Measurements from ENCODE around the gene ADAMTS18.
"Not testable (repeated sequence)": the region's sequence is repeated elsewhere in the genome, so short reads cannot be mapped to it uniquely, and the experiment has no call there.

Gene ADAMTS18, protein sequence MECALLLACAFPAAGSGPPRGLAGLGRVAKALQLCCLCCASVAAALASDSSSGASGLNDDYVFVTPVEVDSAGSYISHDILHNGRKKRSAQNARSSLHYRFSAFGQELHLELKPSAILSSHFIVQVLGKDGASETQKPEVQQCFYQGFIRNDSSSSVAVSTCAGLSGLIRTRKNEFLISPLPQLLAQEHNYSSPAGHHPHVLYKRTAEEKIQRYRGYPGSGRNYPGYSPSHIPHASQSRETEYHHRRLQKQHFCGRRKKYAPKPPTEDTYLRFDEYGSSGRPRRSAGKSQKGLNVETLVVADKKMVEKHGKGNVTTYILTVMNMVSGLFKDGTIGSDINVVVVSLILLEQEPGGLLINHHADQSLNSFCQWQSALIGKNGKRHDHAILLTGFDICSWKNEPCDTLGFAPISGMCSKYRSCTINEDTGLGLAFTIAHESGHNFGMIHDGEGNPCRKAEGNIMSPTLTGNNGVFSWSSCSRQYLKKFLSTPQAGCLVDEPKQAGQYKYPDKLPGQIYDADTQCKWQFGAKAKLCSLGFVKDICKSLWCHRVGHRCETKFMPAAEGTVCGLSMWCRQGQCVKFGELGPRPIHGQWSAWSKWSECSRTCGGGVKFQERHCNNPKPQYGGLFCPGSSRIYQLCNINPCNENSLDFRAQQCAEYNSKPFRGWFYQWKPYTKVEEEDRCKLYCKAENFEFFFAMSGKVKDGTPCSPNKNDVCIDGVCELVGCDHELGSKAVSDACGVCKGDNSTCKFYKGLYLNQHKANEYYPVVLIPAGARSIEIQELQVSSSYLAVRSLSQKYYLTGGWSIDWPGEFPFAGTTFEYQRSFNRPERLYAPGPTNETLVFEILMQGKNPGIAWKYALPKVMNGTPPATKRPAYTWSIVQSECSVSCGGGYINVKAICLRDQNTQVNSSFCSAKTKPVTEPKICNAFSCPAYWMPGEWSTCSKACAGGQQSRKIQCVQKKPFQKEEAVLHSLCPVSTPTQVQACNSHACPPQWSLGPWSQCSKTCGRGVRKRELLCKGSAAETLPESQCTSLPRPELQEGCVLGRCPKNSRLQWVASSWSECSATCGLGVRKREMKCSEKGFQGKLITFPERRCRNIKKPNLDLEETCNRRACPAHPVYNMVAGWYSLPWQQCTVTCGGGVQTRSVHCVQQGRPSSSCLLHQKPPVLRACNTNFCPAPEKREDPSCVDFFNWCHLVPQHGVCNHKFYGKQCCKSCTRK (N-terminal part only)

GRCh38 chr16:77434530-77435271, at the start of gene ADAMTS18:
ADAMTS18 (minus strand) TSS chr16:77435034; CDS start chr16:77434695, 339 bp downstream.
- no peak for DNase-seq

DNA sequence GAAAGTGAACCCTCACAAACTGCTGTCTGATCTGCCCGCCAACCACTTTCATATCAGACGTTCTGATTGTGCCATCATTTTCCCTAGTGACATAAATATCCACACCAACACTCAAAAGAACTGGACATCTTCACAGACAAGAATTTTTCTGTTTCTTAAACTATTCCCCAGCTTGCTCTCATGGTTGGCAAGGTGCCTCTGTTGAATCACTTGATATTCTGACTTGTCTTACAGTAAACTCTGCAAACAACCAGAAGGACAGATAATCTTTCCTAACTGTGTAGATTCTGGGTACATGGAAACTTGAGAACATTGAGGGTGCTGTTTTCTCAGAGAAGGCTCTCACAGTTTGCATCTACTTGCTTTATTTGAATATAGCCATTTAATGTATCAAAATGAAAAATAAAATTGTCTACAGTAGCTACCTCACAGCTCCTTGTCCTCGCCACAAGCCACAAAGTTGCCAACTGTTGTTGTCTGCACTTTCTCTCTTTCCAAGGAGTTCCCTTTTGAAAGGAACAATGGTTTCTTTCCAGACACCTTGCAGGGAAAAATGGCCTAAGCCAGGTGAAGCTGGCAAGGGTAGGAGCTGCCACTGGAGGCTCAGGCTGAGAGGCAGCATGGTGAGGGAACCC, 46.0 kb upstream of the ADAMTS18 start:
- DNase-seq: no peak

- DNase-seq: no peak
These were observed 37.4 kb upstream of the ADAMTS18 start for GRCh38 chr16:77472262-77472661.

GRCh38 chr16:77470851-77471250, 36.0 kb upstream of the ADAMTS18 start:
- DNase-seq: no peak

GRCh38 chr16:77469634-77470033, 34.8 kb upstream of the ADAMTS18 start:
- no peak for DNase-seq

DNA sequence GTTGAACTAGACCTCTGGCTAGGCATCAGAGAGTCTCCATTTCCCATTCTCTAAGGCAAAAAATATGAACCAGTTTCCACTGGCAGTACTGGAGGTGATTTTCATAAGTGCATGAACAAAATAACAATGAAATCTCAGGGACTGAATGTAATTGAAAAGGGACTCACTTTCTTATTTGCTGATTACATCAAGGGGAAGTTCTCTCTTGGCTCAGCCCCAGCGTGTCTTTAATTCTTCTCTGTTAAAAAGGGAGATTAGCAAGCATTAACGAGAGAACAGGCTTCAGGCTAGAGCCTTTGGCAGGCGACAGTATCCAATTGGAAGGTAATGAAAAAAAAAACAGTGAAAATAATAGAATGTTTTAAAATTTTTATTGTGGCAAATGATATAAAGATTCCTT, 34.0 kb upstream of the ADAMTS18 start:
- DNase-seq: no peak

DNA sequence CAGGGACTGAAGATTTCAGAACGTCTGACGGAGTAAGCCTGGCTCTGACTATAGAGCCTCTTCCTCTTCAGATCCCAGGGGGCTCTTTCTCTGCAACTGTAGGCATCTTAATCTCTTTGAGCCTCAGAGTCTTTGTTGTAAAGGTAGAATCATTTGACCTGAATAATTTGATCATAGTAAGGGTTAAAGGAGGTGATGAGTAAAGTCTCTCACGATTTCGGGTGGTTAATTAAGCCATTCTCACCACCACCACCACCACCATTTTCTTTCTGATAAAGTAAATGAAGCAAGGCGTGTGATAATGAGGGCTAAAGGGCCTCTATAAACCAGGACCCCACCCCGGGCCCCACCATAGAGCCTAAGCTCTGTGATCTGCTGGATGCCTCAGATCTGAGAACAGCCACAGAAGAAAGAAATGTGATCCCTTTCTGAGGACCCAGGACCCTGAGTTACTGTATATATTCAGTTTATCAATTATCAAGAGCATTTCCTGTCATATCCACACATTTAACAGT, 33.0 kb upstream of the ADAMTS18 start:
- DNase-seq: no peak

- not testable (repeated sequence) for DNase-seq
These were observed 28.8 kb upstream of the ADAMTS18 start for GRCh38 chr16:77463659-77464058.

GRCh38 chr16:77462894-77463293, 28.1 kb upstream of the ADAMTS18 start:
- no peak for DNase-seq

GRCh38 chr16:77459534-77460254, 24.9 kb upstream of the ADAMTS18 start:
- DNase-seq: no peak

GRCh38 chr16:77457046-77457445, 22.2 kb upstream of the ADAMTS18 start:
- no peak for DNase-seq

- no peak for DNase-seq
These were observed 17.4 kb upstream of the ADAMTS18 start for GRCh38 chr16:77452243-77452642.

- DNase-seq: no peak
These were observed 16.1 kb upstream of the ADAMTS18 start for GRCh38 chr16:77450790-77451487.

- DNase-seq: no peak
These were observed 14.4 kb upstream of the ADAMTS18 start for GRCh38 chr16:77449208-77449607.

DNA sequence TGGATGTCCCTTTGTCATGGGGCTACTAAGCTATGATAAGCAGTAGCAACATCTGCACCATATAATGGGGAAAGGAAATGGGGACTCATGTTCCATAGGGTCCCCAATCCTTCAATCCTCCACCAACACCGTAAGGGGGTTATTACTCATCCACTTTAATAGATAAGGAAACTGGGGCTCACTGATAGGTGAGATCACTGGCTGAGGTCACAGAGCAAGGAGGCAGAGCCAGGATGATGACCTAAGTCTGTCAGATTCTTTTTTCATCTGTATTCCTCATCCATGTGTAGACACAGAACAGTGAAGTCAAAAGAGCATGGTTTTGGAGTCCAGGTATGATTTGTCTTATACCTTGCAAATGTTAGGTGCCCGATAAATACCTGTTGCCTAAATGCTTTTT, 10.5 kb upstream of the ADAMTS18 start:
- no peak for DNase-seq

- no peak for DNase-seq
These were observed 9.3 kb upstream of the ADAMTS18 start for GRCh38 chr16:77444147-77444460.

- no peak for DNase-seq
These were observed 8.7 kb upstream of the ADAMTS18 start for GRCh38 chr16:77443357-77444146.

DNA sequence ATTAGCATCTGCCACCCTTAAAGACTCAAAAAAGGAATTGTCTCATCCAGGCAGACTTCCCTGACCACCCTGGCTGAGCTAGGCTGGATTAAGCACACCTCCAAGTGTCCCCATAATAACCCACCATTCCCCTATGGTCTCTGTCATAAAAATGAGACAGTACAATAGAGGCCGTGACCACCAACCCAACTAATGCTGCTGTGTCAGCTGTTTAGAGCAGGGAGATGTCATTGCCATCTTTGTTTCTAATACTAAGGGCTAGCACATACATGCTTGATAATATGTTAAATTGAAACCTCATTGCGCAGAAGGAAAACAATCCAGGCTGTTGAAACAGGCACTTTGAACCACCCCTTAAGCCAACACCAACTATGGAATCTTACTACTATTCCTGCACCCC, 7.2 kb upstream of the ADAMTS18 start:
- no peak for DNase-seq

GRCh38 chr16:77439106-77439505, 4.3 kb upstream of the ADAMTS18 start:
- no peak for DNase-seq

DNA sequence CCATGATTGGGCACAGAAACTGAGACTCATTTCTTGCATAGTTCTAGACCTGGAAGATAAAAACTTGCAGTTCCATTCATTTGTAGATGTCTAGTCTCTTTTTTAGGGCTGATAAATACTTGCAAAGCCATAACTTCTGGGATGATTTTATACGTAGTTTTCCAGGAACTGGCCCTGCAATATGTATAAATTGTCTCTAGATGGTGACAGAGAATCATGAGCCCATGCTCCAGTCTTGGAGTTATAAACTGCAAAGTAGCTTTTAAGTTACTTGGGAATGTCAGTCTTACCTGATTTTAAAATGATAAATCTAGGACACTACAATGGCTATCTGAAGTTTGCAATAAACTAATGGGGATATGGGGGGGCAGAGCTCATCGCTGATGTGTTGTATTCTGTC, 3.0 kb upstream of the ADAMTS18 start:
- DNase-seq: no peak
